HepG2 (cell line): ENCODE results near the gene GRIN3B. TPM values are rescaled to one million over a fixed set of nuclear protein-coding genes. Genes with fewer than 3 reads are reported as not detected.

Source experiments
- AHR ChIP-seq: IDR thresholded peaks from 2 replicates; pipeline ENCODE4 v1.6.1; 2018; ENCODE audit warnings: missing genetic modification reagents, missing compliant biosample characterization
- ARHGAP35 ChIP-seq: sonication (generic); formaldehyde crosslinking; IDR thresholded peaks from 2 replicates; pipeline ENCODE4 v1.9.0; 2022; ENCODE audit warnings: mild to moderate bottlenecking, inconsistent platforms, moderate library complexity, missing genetic modification reagents, borderline replicate concordance
- BRD4 ChIP-seq: sonication (generic); formaldehyde crosslinking; IDR thresholded peaks from 2 replicates; pipeline ENCODE4 v1.4.0; 2020; ENCODE audit warnings: missing genetic modification reagents
- CBFB ChIP-seq: sonication (generic); formaldehyde crosslinking; IDR thresholded peaks from 2 replicates; pipeline ENCODE4 v1.4.0; 2020; ENCODE audit warnings: missing genetic modification reagents
- GABPB1 ChIP-seq: IDR thresholded peaks from 2 replicates; pipeline ENCODE4 v1.6.1; 2016; ENCODE audit warnings: mild to moderate bottlenecking, missing genetic modification reagents, moderate library complexity, missing compliant biosample characterization
- HMG20B ChIP-seq: conservative IDR thresholded peaks from 2 replicates; pipeline ENCODE4 v1.6.1; 2016; ENCODE audit warnings: missing genetic modification reagents, missing compliant biosample characterization
- JUNB ChIP-seq: sonication (generic); formaldehyde crosslinking; IDR thresholded peaks from 2 replicates; pipeline ENCODE4 v1.8.0; 2022; ENCODE audit warnings: missing genetic modification reagents, mild to moderate bottlenecking, borderline replicate concordance
- JUND ChIP-seq: sonication (generic); formaldehyde crosslinking; IDR thresholded peaks from 2 replicates; pipeline ENCODE4 v1.8.0; 2022; ENCODE audit warnings: mild to moderate bottlenecking, missing genetic modification reagents
- MEF2D ChIP-seq: sonication (generic); formaldehyde crosslinking; IDR thresholded peaks from 2 replicates; pipeline ENCODE4 v1.5.1; 2020; ENCODE audit warnings: mild to moderate bottlenecking, missing genetic modification reagents
- MIER3 ChIP-seq: IDR thresholded peaks from 2 replicates; pipeline ENCODE4 v1.6.1; 2016; ENCODE audit warnings: missing compliant biosample characterization, borderline replicate concordance
- MLLT10 ChIP-seq: sonication (generic); formaldehyde crosslinking; IDR thresholded peaks from 2 replicates; pipeline ENCODE4 v1.4.0; 2020; ENCODE audit warnings: missing genetic modification reagents
- MTF2 ChIP-seq: sonication (generic); formaldehyde crosslinking; IDR thresholded peaks from 2 replicates; pipeline ENCODE4 v1.5.0; 2020; ENCODE audit warnings: missing genetic modification reagents, borderline replicate concordance
- NFE2 ChIP-seq: sonication (generic); formaldehyde crosslinking; IDR thresholded peaks from 2 replicates; pipeline ENCODE4 v1.4.0; 2020; ENCODE audit warnings: missing genetic modification reagents
- NFYC ChIP-seq: IDR thresholded peaks from 2 replicates; pipeline ENCODE4 v1.6.1; 2016; ENCODE audit warnings: missing genetic modification reagents, missing compliant biosample characterization
- RARG ChIP-seq: sonication (generic); formaldehyde crosslinking; IDR thresholded peaks from 2 replicates; pipeline ENCODE4 v1.4.0; 2020; ENCODE audit warnings: low read depth, mild to moderate bottlenecking, missing genetic modification reagents
- TCF12 ChIP-seq, 2 experiments: fragments of 450-650 bp in 1 of 2; sonication (generic) in 1 of 2; formaldehyde crosslinking in 1 of 2; IDR thresholded peaks; 2 replicates each; pipeline versions ENCODE4 v1.6.1 to v1.8.0; 2017 to 2022; ENCODE audit warnings: antibody characterized with exemption in 1 of 2, mild to moderate bottlenecking in 1 of 2, missing genetic modification reagents in 1 of 2, moderate library complexity in 1 of 2
- TCF7L2 ChIP-seq: IDR thresholded peaks from 2 replicates; pipeline ENCODE4 v1.6.1; 2011; ENCODE audit warnings: mild to moderate bottlenecking, low read depth, low read length, moderate library complexity
- ZFP36 ChIP-seq: fragments of 150-350 bp; IDR thresholded peaks from 2 replicates; pipeline ENCODE4 v1.6.1; 2018; ENCODE audit warnings: borderline replicate concordance, low read length, low read depth; ENCODE audit not compliant: partially characterized antibody
- ZNF343 ChIP-seq: sonication (generic); formaldehyde crosslinking; IDR thresholded peaks from 2 replicates; pipeline ENCODE4 v1.4.0; 2020; ENCODE audit warnings: mild to moderate bottlenecking, missing genetic modification reagents
- ZNF383 ChIP-seq: sonication (generic); formaldehyde crosslinking; IDR thresholded peaks from 2 replicates; pipeline ENCODE4 v1.4.0; 2020; ENCODE audit warnings: missing genetic modification reagents, mild to moderate bottlenecking, borderline replicate concordance
- ZNF552 ChIP-seq: sonication (generic); formaldehyde crosslinking; IDR thresholded peaks from 2 replicates; pipeline ENCODE4 v1.9.0; 2022; ENCODE audit warnings: missing genetic modification reagents, mild to moderate bottlenecking, borderline replicate concordance
- ZNF619 ChIP-seq: sonication (generic); formaldehyde crosslinking; IDR thresholded peaks from 2 replicates; pipeline ENCODE4 v1.4.0; 2020; ENCODE audit warnings: mild to moderate bottlenecking, missing genetic modification reagents
- ZSCAN29 ChIP-seq: sonication (generic); formaldehyde crosslinking; conservative IDR thresholded peaks from 2 replicates; pipeline ENCODE4 v1.4.0; 2020; ENCODE audit warnings: mild to moderate bottlenecking, missing genetic modification reagents
- polyA plus RNA-seq, 8 experiments: library from polyadenylated mRNA; depleted of rRNA in 3 of 8; stranded (reverse) in 7 of 8; unstranded in 1 of 8; fragments of >200 nt; fragmentation: Illumina TruSeq in 4 of 8; extraction: Trizol in 4 of 8; gene quantifications; 2 replicates each; pipeline versions ENCODE4 v1.2.1 to v1.2.3, GENCODE V29; 2011 to 2016; ENCODE audit warnings: low read depth in 4 of 8, missing spikeins in 1 of 8, mixed read lengths in 1 of 8; ENCODE audit not compliant: insufficient read depth in 1 of 8
- total RNA-seq, 5 experiments: library from RNA; depleted of rRNA; stranded (reverse); fragments of >200 nt; fragmentation: Illumina TruSeq; extraction: Trizol; gene quantifications; 2 replicates each; pipeline ENCODE4 v1.2.3, GENCODE V29; 2016; ENCODE audit warnings: low read depth in 1 of 5
- TF ChIP-seq, protein P1 (sequence below): sonication (generic); formaldehyde crosslinking; IDR thresholded peaks from 2 replicates; pipeline ENCODE4 v1.4.0; 2020; ENCODE audit warnings: mild to moderate bottlenecking, missing genetic modification reagents
- TF ChIP-seq, protein P2 (sequence below): sonication (generic); formaldehyde crosslinking; IDR thresholded peaks from 2 replicates; pipeline ENCODE4 v1.5.0; 2020; ENCODE audit warnings: mild to moderate bottlenecking, low read depth, missing genetic modification reagents, borderline replicate concordance
- TF ChIP-seq, protein P3 (sequence below): sonication (generic); formaldehyde crosslinking; IDR thresholded peaks from 2 replicates; pipeline ENCODE4 v1.8.1; 2023; ENCODE audit warnings: mild to moderate bottlenecking, missing genetic modification reagents
- TF ChIP-seq, protein P4 (sequence below): sonication (generic); formaldehyde crosslinking; IDR thresholded peaks from 2 replicates; pipeline ENCODE4 v1.4.0; 2020; ENCODE audit warnings: mild to moderate bottlenecking, missing genetic modification reagents

Gene GRIN3B
- total and polyA plus RNA-seq, 2 of the 13 experiments (the other 11 are each of a cell fraction or from before 2014, with no cell fraction given) = 0.07 to 0.20 TPM

DNA sequence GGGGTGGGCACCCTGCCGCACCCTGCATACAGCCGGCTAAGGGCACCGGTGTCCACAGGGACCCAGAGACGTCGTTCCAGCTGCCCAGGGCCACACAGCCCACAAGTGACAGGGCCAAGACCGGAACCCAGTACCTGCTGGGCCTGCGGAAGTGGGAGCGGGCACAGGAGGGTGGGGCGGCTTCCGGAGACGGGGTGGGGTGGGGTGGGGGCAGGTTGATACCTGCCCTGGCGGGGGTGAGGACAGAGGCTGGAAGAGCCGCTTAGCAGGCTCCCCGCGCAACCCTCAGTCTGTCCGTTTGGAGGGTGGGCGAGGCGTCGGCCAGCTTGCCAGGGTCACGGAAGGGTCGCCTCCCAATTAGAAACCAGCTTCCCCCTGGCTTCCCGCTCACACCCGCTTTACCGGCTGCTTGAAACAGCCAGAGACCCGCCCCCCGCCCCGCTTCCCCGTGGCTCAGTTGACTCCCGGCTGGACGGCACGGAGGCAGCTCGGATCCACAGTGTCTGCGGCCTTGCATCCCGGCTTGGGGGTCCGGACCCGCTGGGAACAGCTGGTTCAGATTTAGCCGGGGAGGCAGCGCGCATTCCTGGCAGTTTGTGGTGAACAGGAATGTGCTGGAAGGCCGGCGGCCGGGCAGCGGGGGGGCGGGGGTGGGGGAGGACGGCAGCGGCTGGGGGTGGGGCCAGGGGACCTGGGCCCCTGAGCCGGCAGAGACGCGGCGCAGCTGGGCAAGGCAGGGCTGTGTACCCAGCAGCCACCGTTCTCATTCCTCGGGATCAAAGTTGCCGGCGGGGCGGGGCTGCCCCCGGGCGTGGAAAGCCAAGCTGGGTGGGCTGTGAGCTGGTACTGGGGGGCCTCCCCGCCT lies 28.1 kb downstream of the GRIN3B start (continued):
- TF ChIP-seq MTF2 (CRISPR knock-in tag) (no peak), NFE2 (CRISPR knock-in tag) (no peak), AHR (CRISPR knock-in tag) (no peak), HMG20B (no peak), TCF12 (IDR thresholded peaks at IDR 0.05) (no peak), TCF12 (CRISPR knock-in tag; IDR thresholded peaks at IDR 0.05) (no peak), ZNF343 (peak; percentile 34; the same call in 1 of the 2 replicates), NFYC (no peak), JUNB (CRISPR knock-in tag) (no peak), BRD4 (no peak), ARHGAP35 (no peak), ZSCAN29 (CRISPR knock-in tag) (0 out of 2 replicates have a peak, but pooled peaks have one; percentile 31), ZNF619 (CRISPR knock-in tag) (no peak), GABPB1 (CRISPR knock-in tag) (peak; percentile 87), ZNF383 (CRISPR knock-in tag) (no peak), RARG (CRISPR knock-in tag) (no peak), ZFP36 (peak; percentile 65), MIER3 (CRISPR knock-in tag) (0 out of 2 replicates have a peak, but pooled peaks have one; percentile 17), TCF7L2 (no peak), MLLT10 (CRISPR knock-in tag) (no peak), MEF2D (CRISPR knock-in tag) (peak; percentile 38; the same call in 1 of the 2 replicates), ZNF552 (CRISPR knock-in tag) (no peak), JUND (CRISPR knock-in tag) (no peak), CBFB (CRISPR knock-in tag) (peak; percentile 94)
- TF ChIP-seq, protein P1, sequence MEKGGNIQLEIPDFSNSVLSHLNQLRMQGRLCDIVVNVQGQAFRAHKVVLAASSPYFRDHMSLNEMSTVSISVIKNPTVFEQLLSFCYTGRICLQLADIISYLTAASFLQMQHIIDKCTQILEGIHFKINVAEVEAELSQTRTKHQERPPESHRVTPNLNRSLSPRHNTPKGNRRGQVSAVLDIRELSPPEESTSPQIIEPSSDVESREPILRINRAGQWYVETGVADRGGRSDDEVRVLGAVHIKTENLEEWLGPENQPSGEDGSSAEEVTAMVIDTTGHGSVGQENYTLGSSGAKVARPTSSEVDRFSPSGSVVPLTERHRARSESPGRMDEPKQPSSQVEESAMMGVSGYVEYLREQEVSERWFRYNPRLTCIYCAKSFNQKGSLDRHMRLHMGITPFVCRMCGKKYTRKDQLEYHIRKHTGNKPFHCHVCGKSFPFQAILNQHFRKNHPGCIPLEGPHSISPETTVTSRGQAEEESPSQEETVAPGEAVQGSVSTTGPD (CRISPR knock-in tag) = peak; percentile 77; the same call in 1 of the 2 replicates
- TF ChIP-seq, protein P2, sequence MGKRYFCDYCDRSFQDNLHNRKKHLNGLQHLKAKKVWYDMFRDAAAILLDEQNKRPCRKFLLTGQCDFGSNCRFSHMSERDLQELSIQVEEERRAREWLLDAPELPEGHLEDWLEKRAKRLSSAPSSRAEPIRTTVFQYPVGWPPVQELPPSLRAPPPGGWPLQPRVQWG (CRISPR knock-in tag) = no peak
- TF ChIP-seq, protein P3, sequence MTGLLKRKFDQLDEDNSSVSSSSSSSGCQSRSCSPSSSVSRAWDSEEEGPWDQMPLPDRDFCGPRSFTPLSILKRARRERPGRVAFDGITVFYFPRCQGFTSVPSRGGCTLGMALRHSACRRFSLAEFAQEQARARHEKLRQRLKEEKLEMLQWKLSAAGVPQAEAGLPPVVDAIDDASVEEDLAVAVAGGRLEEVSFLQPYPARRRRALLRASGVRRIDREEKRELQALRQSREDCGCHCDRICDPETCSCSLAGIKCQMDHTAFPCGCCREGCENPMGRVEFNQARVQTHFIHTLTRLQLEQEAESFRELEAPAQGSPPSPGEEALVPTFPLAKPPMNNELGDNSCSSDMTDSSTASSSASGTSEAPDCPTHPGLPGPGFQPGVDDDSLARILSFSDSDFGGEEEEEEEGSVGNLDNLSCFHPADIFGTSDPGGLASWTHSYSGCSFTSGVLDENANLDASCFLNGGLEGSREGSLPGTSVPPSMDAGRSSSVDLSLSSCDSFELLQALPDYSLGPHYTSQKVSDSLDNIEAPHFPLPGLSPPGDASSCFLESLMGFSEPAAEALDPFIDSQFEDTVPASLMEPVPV (CRISPR knock-in tag) = no peak
- TF ChIP-seq, protein P4, sequence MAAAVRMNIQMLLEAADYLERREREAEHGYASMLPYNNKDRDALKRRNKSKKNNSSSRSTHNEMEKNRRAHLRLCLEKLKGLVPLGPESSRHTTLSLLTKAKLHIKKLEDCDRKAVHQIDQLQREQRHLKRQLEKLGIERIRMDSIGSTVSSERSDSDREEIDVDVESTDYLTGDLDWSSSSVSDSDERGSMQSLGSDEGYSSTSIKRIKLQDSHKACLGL (CRISPR knock-in tag) = peak; percentile 12; the same call in 1 of the 2 replicates
